Neural cell (in vitro differentiated cells): ENCODE measurements around the gene KATNIP. TPM values are rescaled to one million over a fixed set of nuclear protein-coding genes. Genes with fewer than 3 reads are reported as not detected.

Source experiments
- H2AFZ ChIP-seq: fragments of 200-600, 300-800 bp; sonication (generic), shearing (Covaris generic); 2 replicates; pipeline ENCODE4 v1.6.0; 2014; ENCODE audit warnings: low read depth, mild to moderate bottlenecking, antibody characterized with exemption, low read length, moderate library complexity
- H3F3A ChIP-seq: fragments of 200-600 bp; shearing (Covaris generic); 2 replicates; pipeline ENCODE4 v1.6.1; 2016; ENCODE audit warnings: mild to moderate bottlenecking, moderate library complexity, mixed read lengths, antibody characterized with exemption, low read length; ENCODE audit not compliant: insufficient read depth, poor library complexity, severe bottlenecking
- H3K27ac ChIP-seq: fragments of 200-600, 300-800 bp; sonication (generic), shearing (Covaris generic); 2 replicates; pipeline ENCODE4 v1.5.1; 2014; ENCODE audit warnings: mild to moderate bottlenecking, low read length, moderate library complexity
- H3K27me3 ChIP-seq: fragments of 300-800, 200-600 bp; sonication (generic), shearing (Covaris generic); 2 replicates; pipeline ENCODE4 v1.6.0; 2014; ENCODE audit warnings: mild to moderate bottlenecking, low read depth, low read length, moderate library complexity; ENCODE audit not compliant: insufficient read depth
- H3K36me3 ChIP-seq: fragments of 300-800, 200-600 bp; sonication (generic), shearing (Covaris generic); 2 replicates; pipeline ENCODE4 v1.5.1; 2014; ENCODE audit warnings: mild to moderate bottlenecking, antibody characterized with exemption, low read length, moderate library complexity; ENCODE audit not compliant: insufficient read depth
- H3K4me2 ChIP-seq: fragments of 300-800, 200-600 bp; sonication (generic), shearing (Covaris generic); 2 replicates; pipeline ENCODE4 v1.6.0; 2014; ENCODE audit warnings: mild to moderate bottlenecking, low read length
- H3K4me3 ChIP-seq: fragments of 300-800, 200-600 bp; sonication (generic), shearing (Covaris generic); 2 replicates; pipeline ENCODE4 v1.5.1; 2014; ENCODE audit warnings: mild to moderate bottlenecking, low read length, moderate library complexity
- H3K79me2 ChIP-seq: fragments of 200-600 bp; shearing (Covaris generic); replicated peaks from 2 replicates; pipeline ENCODE4 v1.6.0; 2014; ENCODE audit warnings: mild to moderate bottlenecking, low read length, moderate library complexity; ENCODE audit not compliant: insufficient read depth
- H3K9ac ChIP-seq: fragments of 300-800, 200-600 bp; sonication (generic), shearing (Covaris generic); 2 replicates; pipeline ENCODE4 v1.6.1; 2016; ENCODE audit warnings: mild to moderate bottlenecking, low read length, mixed read lengths
- H3K9me2 ChIP-seq: fragments of 200-600 bp; shearing (Covaris generic); 2 replicates; pipeline ENCODE4 v1.6.1; 2016; ENCODE audit warnings: mild to moderate bottlenecking, low read length, mixed read lengths; ENCODE audit not compliant: insufficient read depth
- H3K9me3 ChIP-seq: fragments of 200-600, 300-800 bp; sonication (generic), shearing (Covaris generic); 2 replicates; pipeline ENCODE4 v1.6.1; 2016; ENCODE audit warnings: mild to moderate bottlenecking, mixed run types, low read length, moderate library complexity, mixed read lengths
- H4K20me1 ChIP-seq: fragments of 200-600 bp; shearing (Covaris generic); 2 replicates; pipeline ENCODE4 v1.6.1; 2016; ENCODE audit warnings: mild to moderate bottlenecking, mixed run types; ENCODE audit not compliant: insufficient read depth
- CTCF ChIP-seq: fragments of 450-650 bp; IDR thresholded peaks from 2 replicates; pipeline ENCODE4 v1.5.1; 2014; ENCODE audit warnings: antibody characterized with exemption, mild to moderate bottlenecking, moderate library complexity; ENCODE audit not compliant: poor library complexity, severe bottlenecking
- EP300 ChIP-seq: fragments of 450-650 bp; conservative IDR thresholded peaks from 2 replicates; pipeline ENCODE4 v1.6.1; 2014; ENCODE audit warnings: antibody characterized with exemption, mild to moderate bottlenecking, moderate library complexity; ENCODE audit not compliant: poor library complexity, severe bottlenecking
- EZH2 ChIP-seq: fragments of 200-600, 300-800 bp; shearing (Covaris generic), sonication (generic); IDR thresholded peaks from 2 replicates; pipeline ENCODE4 v1.6.1; 2014; ENCODE audit warnings: antibody characterized with exemption, low read length, borderline replicate concordance, mild to moderate bottlenecking; ENCODE audit not compliant: insufficient read depth, poor library complexity, severe bottlenecking
- MXI1 ChIP-seq: fragments of 450-650 bp; conservative IDR thresholded peaks from 2 replicates; pipeline ENCODE4 v1.6.1; 2014; ENCODE audit warnings: antibody characterized with exemption, mild to moderate bottlenecking; ENCODE audit not compliant: poor library complexity, severe bottlenecking
- POLR2AphosphoS5 ChIP-seq: IDR thresholded peaks from 2 replicates; pipeline ENCODE4 v1.6.1; 2012
- RAD21 ChIP-seq: fragments of 450-650 bp; conservative IDR thresholded peaks from 2 replicates; pipeline ENCODE4 v1.6.1; 2014; ENCODE audit warnings: antibody characterized with exemption, mild to moderate bottlenecking, moderate library complexity
- SMC3 ChIP-seq: fragments of 450-650 bp; conservative IDR thresholded peaks from 2 replicates; pipeline ENCODE4 v1.6.1; 2014; ENCODE audit warnings: antibody characterized with exemption, mild to moderate bottlenecking, moderate library complexity; ENCODE audit not compliant: poor library complexity
- TAF1 ChIP-seq: IDR thresholded peaks from 2 replicates; pipeline ENCODE4 v1.6.1; 2012; ENCODE audit warnings: low read depth
- polyA plus RNA-seq: library from polyadenylated mRNA; depleted of rRNA; stranded (reverse); fragments of >200 nt; gene quantifications from 2 replicates; pipeline ENCODE4 v1.2.3, GENCODE V29; 2014
- TF ChIP-seq, protein P1 (sequence below): IDR thresholded peaks from 2 replicates; pipeline ENCODE4 v1.6.1; 2012; ENCODE audit warnings: borderline replicate concordance

KATNIP gene
- polyA plus RNA-seq, 1 donor from 2014 or later = 6.4 TPM

DNA sequence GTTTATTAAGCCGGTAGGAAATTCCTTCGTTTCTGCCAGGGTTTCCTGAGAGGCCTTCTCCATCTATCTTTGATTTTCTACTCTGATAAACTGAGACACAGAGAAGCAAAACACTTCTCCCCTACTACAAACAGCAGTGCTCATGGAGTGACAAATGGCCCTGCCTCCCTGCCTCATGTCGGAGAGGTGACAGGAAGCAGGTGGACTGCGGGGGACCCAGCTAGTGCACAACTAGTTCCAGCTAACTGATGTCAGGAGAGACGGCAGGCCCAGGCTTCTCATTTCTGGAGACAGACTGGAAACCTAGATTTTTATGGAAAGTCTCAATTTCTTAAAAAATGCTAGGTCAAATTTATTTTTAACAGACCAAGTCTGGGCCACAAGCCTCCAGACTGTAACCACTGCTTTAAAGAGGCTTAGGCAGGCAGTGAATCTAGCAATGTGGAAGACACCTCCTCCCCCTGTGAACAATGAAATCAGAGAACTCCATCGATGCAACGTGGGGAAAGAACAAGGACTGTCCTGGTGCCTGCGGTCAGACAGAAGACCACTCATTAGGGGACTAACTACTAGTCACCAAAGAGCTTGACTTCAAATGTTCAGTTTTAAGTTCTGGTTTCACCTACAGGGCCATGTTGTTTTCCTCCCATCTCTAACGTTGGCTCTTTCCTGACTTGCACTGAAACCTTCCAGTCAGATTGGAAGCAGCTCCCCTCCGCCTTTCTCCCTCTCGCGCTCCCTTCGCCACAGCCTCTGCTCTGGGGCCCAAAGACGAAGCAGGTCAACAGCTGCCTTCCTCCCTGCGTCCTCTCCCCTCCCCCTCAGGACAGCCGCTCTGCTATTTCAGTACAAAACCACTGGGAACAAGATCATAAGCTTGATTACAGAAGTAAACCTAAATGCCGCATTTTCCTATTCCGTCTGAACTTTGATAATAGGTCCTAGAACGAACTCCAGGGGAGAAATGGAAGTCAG, 17.8 kb upstream of the KATNIP start:
- no peaks in the 10 kb centered on the region for H3K9me3 ChIP-seq
- no peaks in the 10 kb centered on the region for H3F3A ChIP-seq
- H3K27ac ChIP-seq = no peak overlapping the region
- no peak overlapping the region for H3K9ac ChIP-seq
- H3K9me2 ChIP-seq = no peaks in the 10 kb centered on the region
- H3K79me2 ChIP-seq = no peaks in the 10 kb centered on the region
- H2AFZ ChIP-seq = no peak overlapping the region
- H3K27me3 ChIP-seq = no peaks in the 10 kb centered on the region
- no peak overlapping the region for H3K4me2 ChIP-seq
- H3K4me3 ChIP-seq = no peak overlapping the region
- peaks cover 4% of the 10 kb centered on the region for H3K36me3 ChIP-seq
- H4K20me1 ChIP-seq = no peaks in the 10 kb centered on the region
- no peak for TF ChIP-seq RAD21
- TF ChIP-seq EP300 = no peak
- TF ChIP-seq CTCF = no peak
- no peak for TF ChIP-seq POLR2AphosphoS5
- TF ChIP-seq, protein P1, sequence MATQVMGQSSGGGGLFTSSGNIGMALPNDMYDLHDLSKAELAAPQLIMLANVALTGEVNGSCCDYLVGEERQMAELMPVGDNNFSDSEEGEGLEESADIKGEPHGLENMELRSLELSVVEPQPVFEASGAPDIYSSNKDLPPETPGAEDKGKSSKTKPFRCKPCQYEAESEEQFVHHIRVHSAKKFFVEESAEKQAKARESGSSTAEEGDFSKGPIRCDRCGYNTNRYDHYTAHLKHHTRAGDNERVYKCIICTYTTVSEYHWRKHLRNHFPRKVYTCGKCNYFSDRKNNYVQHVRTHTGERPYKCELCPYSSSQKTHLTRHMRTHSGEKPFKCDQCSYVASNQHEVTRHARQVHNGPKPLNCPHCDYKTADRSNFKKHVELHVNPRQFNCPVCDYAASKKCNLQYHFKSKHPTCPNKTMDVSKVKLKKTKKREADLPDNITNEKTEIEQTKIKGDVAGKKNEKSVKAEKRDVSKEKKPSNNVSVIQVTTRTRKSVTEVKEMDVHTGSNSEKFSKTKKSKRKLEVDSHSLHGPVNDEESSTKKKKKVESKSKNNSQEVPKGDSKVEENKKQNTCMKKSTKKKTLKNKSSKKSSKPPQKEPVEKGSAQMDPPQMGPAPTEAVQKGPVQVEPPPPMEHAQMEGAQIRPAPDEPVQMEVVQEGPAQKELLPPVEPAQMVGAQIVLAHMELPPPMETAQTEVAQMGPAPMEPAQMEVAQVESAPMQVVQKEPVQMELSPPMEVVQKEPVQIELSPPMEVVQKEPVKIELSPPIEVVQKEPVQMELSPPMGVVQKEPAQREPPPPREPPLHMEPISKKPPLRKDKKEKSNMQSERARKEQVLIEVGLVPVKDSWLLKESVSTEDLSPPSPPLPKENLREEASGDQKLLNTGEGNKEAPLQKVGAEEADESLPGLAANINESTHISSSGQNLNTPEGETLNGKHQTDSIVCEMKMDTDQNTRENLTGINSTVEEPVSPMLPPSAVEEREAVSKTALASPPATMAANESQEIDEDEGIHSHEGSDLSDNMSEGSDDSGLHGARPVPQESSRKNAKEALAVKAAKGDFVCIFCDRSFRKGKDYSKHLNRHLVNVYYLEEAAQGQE = no peak
- TF ChIP-seq TAF1 = no peak
- TF ChIP-seq MXI1 = no peak
- no peak for TF ChIP-seq SMC3
- TF ChIP-seq EZH2 = no peak

- no peaks in the 10 kb centered on the region for H3K9me2 ChIP-seq
- no peaks in the 10 kb centered on the region for H3K27me3 ChIP-seq
- no peaks in the 10 kb centered on the region for H3F3A ChIP-seq
- no peak for TF ChIP-seq EZH2
- no peak for TF ChIP-seq SMC3
- TF ChIP-seq CTCF = no peak
- H3K4me3 ChIP-seq = no peak overlapping the region
- H3K9me3 ChIP-seq = no peaks in the 10 kb centered on the region
- H3K27ac ChIP-seq = no peak overlapping the region
- no peak overlapping the region for H2AFZ ChIP-seq
- no peaks in the 10 kb centered on the region for H4K20me1 ChIP-seq
- H3K4me2 ChIP-seq = no peak overlapping the region
- H3K79me2 ChIP-seq = no peaks in the 10 kb centered on the region
- no peak overlapping the region for H3K9ac ChIP-seq
- H3K36me3 ChIP-seq = peaks cover 4% of the 10 kb centered on the region
These were observed 15.7 kb upstream of the KATNIP start for GRCh38 chr16:27534256-27534655.
